SHP77 treated with DMSO at 0.1 percent for 48 hours (cell line): ENCODE results near the gene GAPDH.
"Not testable (repeated sequence)": the region's sequence is repeated elsewhere in the genome, so short reads cannot be mapped to it uniquely, and the experiment has no call there.

Experiments used
- DNase-seq: peaks from one replicate; lab custom pipeline; 2025; lab: John Stamatoyannopoulos, UW

Gene GAPDH

DNA sequence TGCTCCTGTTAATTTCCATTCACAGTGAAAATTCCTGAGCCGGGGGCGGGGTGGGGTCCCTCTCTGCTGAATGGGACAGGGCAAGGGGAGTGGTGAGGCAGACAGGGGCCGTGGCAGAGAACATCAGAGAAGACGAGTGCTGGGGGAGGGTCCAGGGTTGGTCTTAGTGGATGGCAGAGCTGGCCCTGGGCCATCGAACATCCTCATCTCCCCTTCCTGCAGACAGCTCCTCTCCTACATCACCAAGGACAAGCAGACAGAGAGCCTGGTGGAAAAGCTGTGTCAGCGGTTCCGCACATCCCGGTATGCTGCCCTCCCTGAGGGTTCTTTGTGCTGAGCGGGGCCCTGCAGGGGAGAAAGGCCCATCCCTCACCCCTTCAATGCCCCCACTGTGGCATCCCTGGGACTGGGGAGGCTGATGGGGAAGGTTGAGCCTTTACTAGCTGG, 5.0 kb upstream of the GAPDH start:
- DNase-seq, result no peak

DNA sequence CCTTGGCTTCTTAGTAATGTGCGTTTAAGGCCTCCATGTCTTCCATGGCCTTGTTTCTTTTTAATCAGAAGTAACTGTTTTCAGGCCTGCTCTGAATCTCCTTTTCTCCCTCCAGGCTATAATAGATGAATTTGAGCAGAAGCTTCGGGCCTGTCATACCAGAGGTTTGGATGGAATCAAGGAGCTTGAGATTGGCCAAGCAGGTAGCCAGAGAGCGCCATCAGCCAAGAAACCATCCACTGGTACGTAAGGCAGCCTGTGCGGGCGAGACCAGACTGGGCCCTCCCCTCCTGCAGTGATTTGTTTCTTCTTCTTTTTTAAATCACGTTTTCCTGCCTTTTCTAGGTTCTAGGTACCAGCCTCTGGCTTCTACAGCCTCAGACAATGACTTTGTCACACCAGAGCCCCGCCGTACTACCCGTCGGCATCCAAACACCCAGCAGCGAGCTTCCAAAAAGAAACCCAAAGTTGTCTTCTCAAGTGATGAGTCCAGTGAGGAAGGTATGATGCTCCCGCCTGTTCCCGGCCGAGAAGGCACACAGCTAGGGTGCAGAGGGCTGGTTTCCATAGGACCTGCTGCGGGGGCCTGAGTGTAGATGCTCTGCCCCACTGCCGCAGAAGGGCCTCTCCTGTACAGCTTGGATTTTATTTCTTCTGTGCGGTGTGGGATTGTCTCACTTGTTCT, 3.6 kb upstream of the GAPDH start:
- DNase-seq, result no peak

- DNase-seq, result no peak
These were observed 2.0 kb upstream of the GAPDH start for GRCh38 chr12:6532051-6532926.

DNA sequence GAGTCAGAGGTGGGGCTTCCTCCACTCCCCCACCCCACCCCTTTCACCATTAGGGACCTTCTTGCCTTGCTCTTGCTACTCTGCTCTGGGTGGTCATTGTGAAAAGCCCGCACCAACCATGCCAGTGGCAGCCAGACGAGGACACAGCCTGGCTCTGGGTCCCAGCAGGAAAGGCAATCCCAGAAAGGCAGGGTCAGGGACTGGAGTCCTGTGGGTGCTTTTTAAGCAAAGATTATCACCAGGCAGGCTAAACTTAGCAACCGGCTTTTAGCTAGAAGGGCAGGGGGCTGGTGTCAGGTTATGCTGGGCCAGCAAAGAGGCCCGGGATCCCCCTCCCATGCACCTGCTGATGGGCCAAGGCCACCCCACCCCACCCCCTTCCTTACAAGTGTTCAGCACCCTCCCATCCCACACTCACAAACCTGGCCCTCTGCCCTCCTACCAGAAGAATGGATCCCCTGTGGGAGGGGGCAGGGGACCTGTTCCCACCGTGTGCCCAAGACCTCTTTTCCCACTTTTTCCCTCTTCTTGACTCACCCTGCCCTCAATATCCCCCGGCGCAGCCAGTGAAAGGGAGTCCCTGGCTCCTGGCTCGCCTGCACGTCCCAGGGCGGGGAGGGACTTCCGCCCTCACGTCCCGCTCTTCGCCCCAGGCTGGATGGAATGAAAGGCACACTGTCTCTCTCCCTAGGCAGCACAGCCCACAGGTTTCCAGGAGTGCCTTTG, 1.2 kb upstream of the GAPDH start:
- no peak for DNase-seq

DNA sequence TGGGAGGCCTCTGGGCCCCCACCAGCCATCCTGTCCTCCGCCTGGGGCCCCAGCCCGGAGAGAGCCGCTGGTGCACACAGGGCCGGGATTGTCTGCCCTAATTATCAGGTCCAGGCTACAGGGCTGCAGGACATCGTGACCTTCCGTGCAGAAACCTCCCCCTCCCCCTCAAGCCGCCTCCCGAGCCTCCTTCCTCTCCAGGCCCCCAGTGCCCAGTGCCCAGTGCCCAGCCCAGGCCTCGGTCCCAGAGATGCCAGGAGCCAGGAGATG, 729 bp upstream of the GAPDH start:
- DNase-seq, result no peak

- no peak for DNase-seq
These were observed 303 bp downstream of the GAPDH start for GRCh38 chr12:6534695-6534944.

DNA sequence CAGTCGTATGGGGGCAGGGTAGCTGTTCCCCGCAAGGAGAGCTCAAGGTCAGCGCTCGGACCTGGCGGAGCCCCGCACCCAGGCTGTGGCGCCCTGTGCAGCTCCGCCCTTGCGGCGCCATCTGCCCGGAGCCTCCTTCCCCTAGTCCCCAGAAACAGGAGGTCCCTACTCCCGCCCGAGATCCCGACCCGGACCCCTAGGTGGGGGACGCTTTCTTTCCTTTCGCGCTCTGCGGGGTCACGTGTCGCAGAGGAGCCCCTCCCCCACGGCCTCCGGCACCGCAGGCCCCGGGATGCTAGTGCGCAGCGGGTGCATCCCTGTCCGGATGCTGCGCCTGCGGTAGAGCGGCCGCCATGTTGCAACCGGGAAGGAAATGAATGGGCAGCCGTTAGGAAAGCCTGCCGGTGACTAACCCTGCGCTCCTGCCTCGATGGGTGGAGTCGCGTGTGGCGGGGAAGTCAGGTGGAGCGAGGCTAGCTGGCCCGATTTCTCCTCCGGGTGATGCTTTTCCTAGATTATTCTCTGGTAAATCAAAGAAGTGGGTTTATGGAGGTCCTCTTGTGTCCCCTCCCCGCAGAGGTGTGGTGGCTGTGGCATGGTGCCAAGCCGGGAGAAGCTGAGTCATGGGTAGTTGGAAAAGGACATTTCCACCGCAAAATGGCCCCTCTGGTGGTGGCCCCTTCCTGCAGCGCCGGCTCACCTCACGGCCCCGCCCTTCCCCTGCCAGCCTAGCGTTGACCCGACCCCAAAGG, 804 bp downstream of the GAPDH start:
- DNase-seq, result no peak

DNA sequence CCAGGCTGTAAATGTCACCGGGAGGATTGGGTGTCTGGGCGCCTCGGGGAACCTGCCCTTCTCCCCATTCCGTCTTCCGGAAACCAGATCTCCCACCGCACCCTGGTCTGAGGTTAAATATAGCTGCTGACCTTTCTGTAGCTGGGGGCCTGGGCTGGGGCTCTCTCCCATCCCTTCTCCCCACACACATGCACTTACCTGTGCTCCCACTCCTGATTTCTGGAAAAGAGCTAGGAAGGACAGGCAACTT, 1.3 kb downstream of the GAPDH start:
- DNase-seq, result no peak

DNA sequence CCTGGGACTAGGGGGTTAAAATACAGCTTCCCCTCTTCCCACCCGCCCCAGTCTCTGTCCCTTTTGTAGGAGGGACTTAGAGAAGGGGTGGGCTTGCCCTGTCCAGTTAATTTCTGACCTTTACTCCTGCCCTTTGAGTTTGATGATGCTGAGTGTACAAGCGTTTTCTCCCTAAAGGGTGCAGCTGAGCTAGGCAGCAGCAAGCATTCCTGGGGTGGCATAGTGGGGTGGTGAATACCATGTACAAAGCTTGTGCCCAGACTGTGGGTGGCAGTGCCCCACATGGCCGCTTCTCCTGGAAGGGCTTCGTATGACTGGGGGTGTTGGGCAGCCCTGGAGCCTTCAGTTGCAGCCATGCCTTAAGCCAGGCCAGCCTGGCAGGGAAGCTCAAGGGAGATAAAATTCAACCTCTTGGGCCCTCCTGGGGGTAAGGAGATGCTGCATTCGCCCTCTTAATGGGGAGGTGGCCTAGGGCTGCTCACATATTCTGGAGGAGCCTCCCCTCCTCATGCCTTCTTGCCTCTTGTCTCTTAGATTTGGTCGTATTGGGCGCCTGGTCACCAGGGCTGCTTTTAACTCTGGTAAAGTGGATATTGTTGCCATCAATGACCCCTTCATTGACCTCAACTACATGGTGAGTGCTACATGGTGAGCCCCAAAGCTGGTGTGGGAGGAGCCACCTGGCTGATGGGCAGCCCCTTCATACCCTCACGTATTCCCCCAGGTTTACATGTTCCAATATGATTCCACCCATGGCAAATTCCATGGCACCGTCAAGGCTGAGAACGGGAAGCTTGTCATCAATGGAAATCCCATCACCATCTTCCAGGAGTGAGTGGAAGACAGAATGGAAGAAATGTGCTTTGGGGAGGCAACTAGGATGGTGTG, 1.9 kb downstream of the GAPDH start:
- no peak for DNase-seq

- no peak for DNase-seq
These were observed 2.7 kb downstream of the GAPDH start for GRCh38 chr12:6536894-6537579.

DNA sequence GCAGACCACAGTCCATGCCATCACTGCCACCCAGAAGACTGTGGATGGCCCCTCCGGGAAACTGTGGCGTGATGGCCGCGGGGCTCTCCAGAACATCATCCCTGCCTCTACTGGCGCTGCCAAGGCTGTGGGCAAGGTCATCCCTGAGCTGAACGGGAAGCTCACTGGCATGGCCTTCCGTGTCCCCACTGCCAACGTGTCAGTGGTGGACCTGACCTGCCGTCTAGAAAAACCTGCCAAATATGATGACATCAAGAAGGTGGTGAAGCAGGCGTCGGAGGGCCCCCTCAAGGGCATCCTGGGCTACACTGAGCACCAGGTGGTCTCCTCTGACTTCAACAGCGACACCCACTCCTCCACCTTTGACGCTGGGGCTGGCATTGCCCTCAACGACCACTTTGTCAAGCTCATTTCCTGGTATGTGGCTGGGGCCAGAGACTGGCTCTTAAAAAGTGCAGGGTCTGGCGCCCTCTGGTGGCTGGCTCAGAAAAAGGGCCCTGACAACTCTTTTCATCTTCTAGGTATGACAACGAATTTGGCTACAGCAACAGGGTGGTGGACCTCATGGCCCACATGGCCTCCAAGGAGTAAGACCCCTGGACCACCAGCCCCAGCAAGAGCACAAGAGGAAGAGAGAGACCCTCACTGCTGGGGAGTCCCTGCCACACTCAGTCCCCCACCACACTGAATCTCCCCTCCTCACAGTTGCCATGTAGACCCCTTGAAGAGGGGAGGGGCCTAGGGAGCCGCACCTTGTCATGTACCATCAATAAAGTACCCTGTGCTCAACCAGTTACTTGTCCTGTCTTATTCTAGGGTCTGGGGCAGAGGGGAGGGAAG, 3.5 kb downstream of the GAPDH start:
- not testable (repeated sequence) for DNase-seq

GRCh38 chr12:6538420-6539313, 4.3 kb downstream of the GAPDH start:
- no peak for DNase-seq

- DNase-seq, result no peak
These were observed 5.0 kb downstream of the GAPDH start for GRCh38 chr12:6539314-6539682.

DNA sequence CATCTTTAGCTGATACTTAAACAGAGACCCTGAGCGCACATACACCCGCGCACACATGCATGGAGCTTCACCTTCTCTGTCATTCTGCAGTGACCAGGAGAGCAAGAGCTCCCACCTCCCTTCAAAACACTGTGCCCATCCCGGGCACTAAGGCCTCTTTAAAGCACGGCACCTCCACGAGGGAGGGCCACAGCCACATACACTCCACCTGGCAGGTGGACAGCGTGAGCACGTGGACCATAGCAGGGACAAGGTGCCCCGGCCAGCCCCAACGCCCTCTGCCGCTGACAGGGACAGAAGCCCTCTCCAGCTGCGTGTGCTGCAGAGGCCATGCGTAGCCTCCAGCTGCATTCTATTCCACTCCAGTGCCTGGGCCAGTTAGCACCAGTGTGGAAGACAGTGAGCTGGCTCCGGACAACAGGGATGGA, 5.4 kb downstream of the GAPDH start:
- no peak for DNase-seq

- no peak for DNase-seq
These were observed 6.0 kb downstream of the GAPDH start for GRCh38 chr12:6540181-6540877.

GRCh38 chr12:6541371-6542165, 7.3 kb downstream of the GAPDH start:
- DNase-seq, result no peak

DNA sequence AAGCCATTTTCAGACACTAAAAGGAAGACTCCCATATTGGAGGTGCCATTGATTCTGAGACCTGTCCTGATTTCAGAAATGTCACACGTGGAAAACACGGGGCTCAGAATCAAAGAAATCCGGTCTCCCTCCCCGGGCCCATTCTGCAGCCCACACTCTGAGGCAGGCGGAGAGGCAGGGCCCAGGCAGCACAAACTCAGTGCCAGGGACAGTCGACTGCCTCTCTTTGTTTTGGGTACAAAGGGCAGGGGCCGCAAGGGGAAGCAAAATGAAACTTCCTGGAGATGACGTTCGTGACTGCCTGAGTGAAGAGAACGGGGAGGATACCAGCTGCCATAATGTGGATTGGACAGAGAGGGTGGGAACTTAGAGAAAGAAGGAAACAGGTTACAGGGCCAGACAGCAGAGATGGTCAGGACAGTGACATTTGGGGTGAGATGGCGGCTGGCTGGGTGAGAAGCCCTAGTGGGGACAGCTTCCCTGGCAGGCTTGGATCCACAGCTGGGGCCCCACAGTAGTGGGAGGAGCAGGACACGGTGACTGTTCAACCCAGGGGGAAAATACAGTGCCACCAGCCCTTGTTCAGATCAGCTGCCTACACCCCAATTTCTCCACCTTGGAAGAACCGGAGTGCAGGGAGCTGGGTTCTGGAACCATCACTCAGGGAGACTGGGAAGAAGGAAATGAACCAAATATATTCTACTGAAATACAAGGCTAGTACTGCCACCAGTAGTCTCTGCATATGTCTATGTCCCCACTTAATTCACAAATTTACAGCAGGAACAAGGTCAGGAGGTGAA, 8.1 kb downstream of the GAPDH start:
- no peak for DNase-seq
